Liver (tissue), 3 donors: ENCODE measurements around the gene GORASP2.

ENCODE experiments used
- HNF4A ChIP-seq, 2 donors: conservative IDR thresholded peaks; 2 replicates each; pipeline ENCODE4 v1.6.1; 2016; ENCODE audit warnings: antibody characterized with exemption in 2 of 2, mild to moderate bottlenecking in 2 of 2
- RAD21 ChIP-seq, 2 donors: IDR thresholded peaks; 2 replicates each; pipeline ENCODE4 v1.6.1; 2016; ENCODE audit warnings: antibody characterized with exemption in 2 of 2, mild to moderate bottlenecking in 2 of 2
- TAF1 ChIP-seq: conservative IDR thresholded peaks from 2 replicates; pipeline ENCODE4 v1.6.1; 2016; ENCODE audit warnings: antibody characterized with exemption, mild to moderate bottlenecking
- YY1 ChIP-seq: IDR thresholded peaks from 2 replicates; pipeline ENCODE4 v1.6.1; 2016; ENCODE audit warnings: antibody characterized with exemption, mild to moderate bottlenecking
- TF ChIP-seq, protein P1 (sequence below): fragments of 150-350 bp; IDR thresholded peaks from 2 replicates; pipeline ENCODE4 v1.5.1; 2017; ENCODE audit warnings: improper control_type of control experiment, low read depth, low read length; ENCODE audit not compliant: missing input control
- TF ChIP-seq, protein P2 (sequence below): IDR thresholded peaks from 2 replicates; pipeline ENCODE4 v1.6.1; 2016; ENCODE audit warnings: antibody characterized with exemption
- donor health status: healthy.
- donor health status: healthy.

DNA sequence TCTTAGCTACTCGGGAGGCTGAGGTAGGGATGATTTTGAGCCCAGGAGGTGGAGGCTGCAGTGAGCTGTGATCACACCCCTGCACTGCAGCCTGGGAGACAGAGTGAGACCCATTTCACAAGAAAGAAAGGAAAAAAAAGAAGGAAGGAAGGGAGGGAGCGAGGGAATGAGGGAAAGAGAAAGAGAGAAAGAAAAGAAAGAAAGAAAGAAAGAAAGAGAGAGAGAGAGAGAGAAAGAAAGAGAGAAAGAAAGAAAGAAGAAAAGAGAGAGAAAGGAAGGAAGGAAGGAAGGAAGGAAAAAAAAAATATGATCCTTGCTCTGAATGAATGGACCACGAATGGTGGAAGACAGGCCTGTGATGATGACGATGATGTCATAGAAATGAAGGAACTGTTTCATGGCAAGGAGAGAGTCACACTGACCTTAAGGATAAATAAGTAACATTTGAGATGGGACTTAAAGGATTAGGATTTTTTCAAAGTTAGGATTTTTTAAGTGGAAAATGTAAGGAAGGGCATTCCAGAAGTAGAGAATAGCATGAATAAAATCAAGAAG lies 2.2 kb upstream of the GORASP2 start:
- TF ChIP-seq, protein P1, sequence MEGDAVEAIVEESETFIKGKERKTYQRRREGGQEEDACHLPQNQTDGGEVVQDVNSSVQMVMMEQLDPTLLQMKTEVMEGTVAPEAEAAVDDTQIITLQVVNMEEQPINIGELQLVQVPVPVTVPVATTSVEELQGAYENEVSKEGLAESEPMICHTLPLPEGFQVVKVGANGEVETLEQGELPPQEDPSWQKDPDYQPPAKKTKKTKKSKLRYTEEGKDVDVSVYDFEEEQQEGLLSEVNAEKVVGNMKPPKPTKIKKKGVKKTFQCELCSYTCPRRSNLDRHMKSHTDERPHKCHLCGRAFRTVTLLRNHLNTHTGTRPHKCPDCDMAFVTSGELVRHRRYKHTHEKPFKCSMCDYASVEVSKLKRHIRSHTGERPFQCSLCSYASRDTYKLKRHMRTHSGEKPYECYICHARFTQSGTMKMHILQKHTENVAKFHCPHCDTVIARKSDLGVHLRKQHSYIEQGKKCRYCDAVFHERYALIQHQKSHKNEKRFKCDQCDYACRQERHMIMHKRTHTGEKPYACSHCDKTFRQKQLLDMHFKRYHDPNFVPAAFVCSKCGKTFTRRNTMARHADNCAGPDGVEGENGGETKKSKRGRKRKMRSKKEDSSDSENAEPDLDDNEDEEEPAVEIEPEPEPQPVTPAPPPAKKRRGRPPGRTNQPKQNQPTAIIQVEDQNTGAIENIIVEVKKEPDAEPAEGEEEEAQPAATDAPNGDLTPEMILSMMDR = no peak
- TF ChIP-seq, protein P2, sequence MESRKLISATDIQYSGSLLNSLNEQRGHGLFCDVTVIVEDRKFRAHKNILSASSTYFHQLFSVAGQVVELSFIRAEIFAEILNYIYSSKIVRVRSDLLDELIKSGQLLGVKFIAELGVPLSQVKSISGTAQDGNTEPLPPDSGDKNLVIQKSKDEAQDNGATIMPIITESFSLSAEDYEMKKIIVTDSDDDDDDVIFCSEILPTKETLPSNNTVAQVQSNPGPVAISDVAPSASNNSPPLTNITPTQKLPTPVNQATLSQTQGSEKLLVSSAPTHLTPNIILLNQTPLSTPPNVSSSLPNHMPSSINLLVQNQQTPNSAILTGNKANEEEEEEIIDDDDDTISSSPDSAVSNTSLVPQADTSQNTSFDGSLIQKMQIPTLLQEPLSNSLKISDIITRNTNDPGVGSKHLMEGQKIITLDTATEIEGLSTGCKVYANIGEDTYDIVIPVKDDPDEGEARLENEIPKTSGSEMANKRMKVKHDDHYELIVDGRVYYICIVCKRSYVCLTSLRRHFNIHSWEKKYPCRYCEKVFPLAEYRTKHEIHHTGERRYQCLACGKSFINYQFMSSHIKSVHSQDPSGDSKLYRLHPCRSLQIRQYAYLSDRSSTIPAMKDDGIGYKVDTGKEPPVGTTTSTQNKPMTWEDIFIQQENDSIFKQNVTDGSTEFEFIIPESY = no peak
- no peak for TF ChIP-seq TAF1
- no peak for TF ChIP-seq RAD21 (IDR thresholded peaks at IDR 0.05)
- no peak for TF ChIP-seq YY1
- TF ChIP-seq HNF4A (conservative IDR thresholded peaks at IDR 0.05) = no peak
